ENCODE data around the gene MALT1. TPM values are rescaled to one million over a fixed set of nuclear protein-coding genes. Genes with fewer than 3 reads are reported as not detected.

MALT1 gene
- total and polyA plus RNA-seq, 9 of the 15 experiments (the other 6 are each of a cell fraction or from before 2014, with no cell fraction given) = 0.14 to 1.6 (median 0.32) TPM

GRCh38 chr18:58756148-58756547 lies 84.9 kb downstream of the MALT1 start:
- no peaks in the 10 kb centered on the region for H3K4me1 ChIP-seq (replicated peaks in 1 of 2; ENCODE audit: control insufficient read depth in 2 of 2, insufficient read depth in 2 of 2, low read length in 2 of 2)
- no peak for DNase-seq (ENCODE audit: extremely low read depth in 1 of 4, low spot score in 3 of 4)
- ATAC-seq = no peak
- no peaks in the 10 kb centered on the region for H3K9me1 ChIP-seq (ENCODE audit: control insufficient read depth, insufficient read depth, low read length)
- H3K27ac ChIP-seq (ENCODE audit: extremely low read depth, low read depth, low read length) = no peak overlapping the region
- no peak overlapping the region for H3K4me2 ChIP-seq (ENCODE audit: insufficient read depth, low read length)
- 0% methylated on average over 5 of the region's 10 CpGs for WGBS (ENCODE audit: insufficient coverage, low coverage, missing lambda C conversion rate)
- H3K4me3 ChIP-seq = no peak overlapping the region
- H2AFZ ChIP-seq (ENCODE audit: low read depth, low read length) = no peak overlapping the region
- H4K20me1 ChIP-seq (replicated peaks; ENCODE audit: control insufficient read depth, insufficient read depth, low read length) = no peaks in the 10 kb centered on the region
- in situ Hi-C loops (cut with MboI) = no loop called here
- TF ChIP-seq HMGXB4 (CRISPR knock-in tag; IDR thresholded peaks at IDR 0.05) (no peak), MTA2 (IDR thresholded peaks at IDR 0.05; ENCODE audit: low read depth) (no peak), MAFF (IDR thresholded peaks at IDR 0.05; ENCODE audit: low read length) (no peak), SNIP1 (IDR thresholded peaks at IDR 0.05; ENCODE audit: low read depth) (no peak), TAF1 (IDR thresholded peaks at IDR 0.05; ENCODE audit: control insufficient read depth, extremely low read depth, insufficient read depth, low read length, severe bottlenecking) (no peak), NONO (IDR thresholded peaks at IDR 0.05; ENCODE audit: low read depth in 2 of 2, low read length in 1 of 2) (no peak)
- H3K36me3 ChIP-seq (ENCODE audit: control insufficient read depth, insufficient read depth, low read length) = no peaks in the 10 kb centered on the region
- H3K27me3 ChIP-seq (ENCODE audit: control insufficient read depth in 2 of 2, insufficient read depth in 2 of 2, low read length in 2 of 2) = peaks cover 0 to 12% of the 10 kb centered on the region in 2 experiments; a peak in 2 of 5 replicates
- intact Hi-C loops (cut with micrococcal nuclease) = no loop called here
- POLR2A ChIA-PET = no interaction called here
- no peaks in the 10 kb centered on the region for H3K9me3 ChIP-seq (replicated peaks; ENCODE audit: control insufficient read depth, insufficient read depth, low read depth, low read length)
- H3K9ac ChIP-seq (ENCODE audit: insufficient read depth in 1 of 2, low read depth in 2 of 2, low read length in 2 of 2) = no peak overlapping the region
- FAIRE-seq = no peak
- CTCF ChIA-PET (ENCODE audit: low intra/inter-chr PET ratio) = no interaction called here
- H3K79me2 ChIP-seq (ENCODE audit: control insufficient read depth, insufficient read depth, low read length) = no peaks in the 10 kb centered on the region
- BruUV-seq (replicated peaks) = no TSS peak

All from K562 (cell line).